ENCODE measurements around the gene MYOG.

The MYOG gene

GRCh38 chr1:203104789-203105390 lies 19.1 kb upstream of the MYOG start:
- H3K4me1 ChIP-seq (ENCODE audit: low read depth, poor library complexity, severe bottlenecking) = no peaks in the 10 kb centered on the region
- no peaks in the 10 kb centered on the region for H3K79me2 ChIP-seq (ENCODE audit: insufficient read depth, low read depth)
- no peaks in the 10 kb centered on the region for H3K36me3 ChIP-seq (ENCODE audit: insufficient read depth)
- H3K4me3 ChIP-seq (IDR thresholded peaks at IDR 0.05; ENCODE audit: insufficient read depth, low read depth, low read length) = no peak overlapping the region
- no peak overlapping the region for H3K9ac ChIP-seq
- H2AFZ ChIP-seq (ENCODE audit: low read depth) = no peak overlapping the region
- H3K27ac ChIP-seq = no peak overlapping the region
- no peaks in the 10 kb centered on the region for H3K27me3 ChIP-seq (ENCODE audit: insufficient read depth, low read depth)
- no peak overlapping the region for H3K4me2 ChIP-seq
- TF ChIP-seq CTCF (conservative IDR thresholded peaks at IDR 0.05; ENCODE audit: low read depth, low read length) = no peak
- no peaks in the 10 kb centered on the region for H4K20me1 ChIP-seq (ENCODE audit: insufficient read depth)

GRCh38 chr1:203103829-203104495 lies 18.1 kb upstream of the MYOG start:
- H3K79me2 ChIP-seq (ENCODE audit: insufficient read depth, low read depth) = no peaks in the 10 kb centered on the region
- H4K20me1 ChIP-seq (ENCODE audit: insufficient read depth) = no peaks in the 10 kb centered on the region
- H3K4me2 ChIP-seq = no peak overlapping the region
- H3K4me1 ChIP-seq (ENCODE audit: low read depth, poor library complexity, severe bottlenecking) = no peaks in the 10 kb centered on the region
- H2AFZ ChIP-seq (ENCODE audit: low read depth) = no peak overlapping the region
- H3K4me3 ChIP-seq (IDR thresholded peaks at IDR 0.05; ENCODE audit: insufficient read depth, low read depth, low read length) = no peak overlapping the region
- H3K9ac ChIP-seq = no peak overlapping the region
- H3K36me3 ChIP-seq (ENCODE audit: insufficient read depth) = no peaks in the 10 kb centered on the region
- H3K27me3 ChIP-seq (ENCODE audit: insufficient read depth, low read depth) = no peaks in the 10 kb centered on the region
- TF ChIP-seq CTCF (conservative IDR thresholded peaks at IDR 0.05; ENCODE audit: low read depth, low read length) = no peak
- no peak overlapping the region for H3K27ac ChIP-seq

GRCh38 chr1:203103216-203103615 lies 17.4 kb upstream of the MYOG start:
- no peaks in the 10 kb centered on the region for H3K79me2 ChIP-seq (ENCODE audit: insufficient read depth, low read depth)
- H3K9ac ChIP-seq = no peak overlapping the region
- no peaks in the 10 kb centered on the region for H3K36me3 ChIP-seq (ENCODE audit: insufficient read depth)
- no peak overlapping the region for H3K27ac ChIP-seq
- no peak overlapping the region for H3K4me2 ChIP-seq
- H3K4me1 ChIP-seq (ENCODE audit: low read depth, poor library complexity, severe bottlenecking) = no peaks in the 10 kb centered on the region
- H3K27me3 ChIP-seq (ENCODE audit: insufficient read depth, low read depth) = no peaks in the 10 kb centered on the region
- H4K20me1 ChIP-seq (ENCODE audit: insufficient read depth) = no peaks in the 10 kb centered on the region
- no peak overlapping the region for H3K4me3 ChIP-seq (IDR thresholded peaks at IDR 0.05; ENCODE audit: insufficient read depth, low read depth, low read length)
- no peak overlapping the region for H2AFZ ChIP-seq (ENCODE audit: low read depth)
- no peak for TF ChIP-seq CTCF (conservative IDR thresholded peaks at IDR 0.05; ENCODE audit: low read depth, low read length)

- Histone ChIP-seq H3K4me1 (ENCODE audit: low read depth, poor library complexity, severe bottlenecking) (no peaks in the 10 kb centered on the region), H3K79me2 (ENCODE audit: insufficient read depth, low read depth) (no peaks in the 10 kb centered on the region), H3K4me2 (no peak overlapping the region), H3K27me3 (ENCODE audit: insufficient read depth, low read depth) (no peaks in the 10 kb centered on the region), H4K20me1 (ENCODE audit: insufficient read depth) (no peaks in the 10 kb centered on the region), H3K27ac (no peak overlapping the region), H2AFZ (ENCODE audit: low read depth) (no peak overlapping the region), H3K9ac (no peak overlapping the region), H3K4me3 (IDR thresholded peaks at IDR 0.05; ENCODE audit: insufficient read depth, low read depth, low read length) (no peak overlapping the region), H3K36me3 (ENCODE audit: insufficient read depth) (no peaks in the 10 kb centered on the region)
- TF ChIP-seq CTCF (conservative IDR thresholded peaks at IDR 0.05; ENCODE audit: low read depth, low read length) = no peak
Observed at GRCh38 chr1:203101813-203102634, 16.2 kb upstream of the MYOG start.
